GM12801 (cell line): ENCODE results near the gene HEXIM1.

Source experiments
- CTCF ChIP-seq: IDR thresholded peaks from one replicate; pipeline ENCODE4 v1.5.1; 2011; ENCODE audit warnings: control low read depth; ENCODE audit not compliant: insufficient read length; ENCODE audit errors: extremely low read depth

The HEXIM1 gene

GRCh38 chr17:45108595-45109521, 39.4 kb upstream of the HEXIM1 start:
- no peak for TF ChIP-seq CTCF

GRCh38 chr17:45110676-45111611, 37.3 kb upstream of the HEXIM1 start:
- TF ChIP-seq CTCF = no peak

GRCh38 chr17:45111850-45112249, 36.4 kb upstream of the HEXIM1 start:
- TF ChIP-seq CTCF = no peak

GRCh38 chr17:45112559-45113423, 35.5 kb upstream of the HEXIM1 start:
- TF ChIP-seq CTCF = no peak

GRCh38 chr17:45113424-45113754, 34.9 kb upstream of the HEXIM1 start:
- no peak for TF ChIP-seq CTCF

GRCh38 chr17:45114117-45114932, 34.0 kb upstream of the HEXIM1 start:
- no peak for TF ChIP-seq CTCF
